ENCODE data around the gene IGFBP7. TPM values are rescaled to one million over a fixed set of nuclear protein-coding genes. Genes with fewer than 3 reads are reported as not detected.
"Not testable (repeated sequence)": the region's sequence is repeated elsewhere in the genome, so short reads cannot be mapped to it uniquely, and the experiment has no call there.

The IGFBP7 gene
- polyA plus RNA-seq, 1 experiment: 2,028 TPM

DNA sequence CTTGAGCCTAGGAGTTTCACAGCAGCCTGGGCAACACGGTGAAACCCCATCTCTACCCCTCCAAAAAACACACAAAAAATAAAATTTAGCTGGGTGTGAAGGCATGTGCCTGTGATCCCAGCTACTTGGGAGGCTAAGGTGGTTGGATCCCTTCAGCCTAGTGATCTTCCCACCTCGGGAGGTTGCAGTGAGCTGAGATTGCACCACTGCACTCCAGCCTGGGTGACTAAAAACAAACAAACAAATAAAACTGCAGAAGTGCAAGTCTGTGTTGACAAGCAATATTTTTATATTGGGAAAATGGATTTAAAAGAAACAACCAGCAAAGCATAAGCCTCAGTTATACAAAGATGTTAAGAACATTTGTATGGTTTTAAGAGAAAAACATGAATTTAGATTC, 46.1 kb downstream of the IGFBP7 start:
- Histone ChIP-seq H3K4me3 (ENCODE audit: low read depth, low read length) (no peak overlapping the region), H3K27me3 (ENCODE audit: control insufficient read depth, insufficient read depth, low read length) (no peaks in the 10 kb centered on the region), H3K36me3 (ENCODE audit: control insufficient read depth, insufficient read depth, low read length) (no peaks in the 10 kb centered on the region)
- CTCF ChIA-PET: interaction anchor here (1.2 to 2.0 kb wide), 3 partner anchors 26 to 100 kb away, joined by 3 to 7 read pairs (median 4); no protein-coding TSS in a partner anchor
- POLR2A ChIA-PET: interaction anchor here (0.6 to 0.7 kb wide), 2 partner anchors 11 to 135 kb away, joined by 4 to 6 read pairs; no protein-coding TSS in a partner anchor
- TF ChIP-seq, protein P1, sequence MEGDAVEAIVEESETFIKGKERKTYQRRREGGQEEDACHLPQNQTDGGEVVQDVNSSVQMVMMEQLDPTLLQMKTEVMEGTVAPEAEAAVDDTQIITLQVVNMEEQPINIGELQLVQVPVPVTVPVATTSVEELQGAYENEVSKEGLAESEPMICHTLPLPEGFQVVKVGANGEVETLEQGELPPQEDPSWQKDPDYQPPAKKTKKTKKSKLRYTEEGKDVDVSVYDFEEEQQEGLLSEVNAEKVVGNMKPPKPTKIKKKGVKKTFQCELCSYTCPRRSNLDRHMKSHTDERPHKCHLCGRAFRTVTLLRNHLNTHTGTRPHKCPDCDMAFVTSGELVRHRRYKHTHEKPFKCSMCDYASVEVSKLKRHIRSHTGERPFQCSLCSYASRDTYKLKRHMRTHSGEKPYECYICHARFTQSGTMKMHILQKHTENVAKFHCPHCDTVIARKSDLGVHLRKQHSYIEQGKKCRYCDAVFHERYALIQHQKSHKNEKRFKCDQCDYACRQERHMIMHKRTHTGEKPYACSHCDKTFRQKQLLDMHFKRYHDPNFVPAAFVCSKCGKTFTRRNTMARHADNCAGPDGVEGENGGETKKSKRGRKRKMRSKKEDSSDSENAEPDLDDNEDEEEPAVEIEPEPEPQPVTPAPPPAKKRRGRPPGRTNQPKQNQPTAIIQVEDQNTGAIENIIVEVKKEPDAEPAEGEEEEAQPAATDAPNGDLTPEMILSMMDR (IDR thresholded peaks at IDR 0.05; ENCODE audit: insufficient read depth, low read depth, low read length): no peak
- no peak for DNase-seq (ENCODE audit: low read depth)

GRCh38 chr4:57063518-57063917, 46.7 kb downstream of the IGFBP7 start:
- H3K27me3 ChIP-seq (ENCODE audit: control insufficient read depth, insufficient read depth, low read length): no peaks in the 10 kb centered on the region
- CTCF ChIA-PET: interaction anchor here (1.2 to 1.7 kb wide), 2 partner anchors 100 to 101 kb away, joined by 3 to 4 read pairs; no protein-coding TSS in a partner anchor
- H3K36me3 ChIP-seq (ENCODE audit: control insufficient read depth, insufficient read depth, low read length): no peaks in the 10 kb centered on the region
- H3K4me3 ChIP-seq (ENCODE audit: low read depth, low read length): no peak overlapping the region
- POLR2A ChIA-PET: no interaction called here
- no peak for DNase-seq (ENCODE audit: low read depth)
- TF ChIP-seq, protein P1 (IDR thresholded peaks at IDR 0.05; ENCODE audit: insufficient read depth, low read depth, low read length): no peak

DNA sequence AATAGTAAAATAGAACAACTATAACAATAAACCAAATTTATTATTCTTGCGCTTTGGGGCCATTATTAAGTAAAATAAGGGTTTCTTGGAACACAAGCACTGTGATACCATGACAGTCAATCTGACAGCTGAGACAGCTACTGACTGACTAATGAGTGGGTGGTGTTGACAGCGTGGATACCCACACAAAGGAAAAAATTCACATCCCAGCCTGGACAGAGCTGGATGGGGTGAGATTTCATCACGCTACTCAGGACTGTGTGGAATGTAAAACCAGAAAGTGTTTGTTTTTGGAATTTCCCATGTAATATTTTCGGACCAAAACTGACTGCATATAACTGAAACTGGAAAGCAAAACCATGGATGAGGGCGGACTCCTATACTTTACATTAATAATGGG, 48.8 kb downstream of the IGFBP7 start:
- Histone ChIP-seq H3K36me3 (ENCODE audit: control insufficient read depth, insufficient read depth, low read length) (no peaks in the 10 kb centered on the region), H3K27me3 (ENCODE audit: control insufficient read depth, insufficient read depth, low read length) (no peaks in the 10 kb centered on the region), H3K4me3 (ENCODE audit: low read depth, low read length) (no peak overlapping the region)
- ChIA-PET CTCF (interaction anchor here (0.9 kb wide), 1 partner anchor 102 kb away, joined by 3 read pairs; no protein-coding TSS in a partner anchor), POLR2A (no interaction called here)
- TF ChIP-seq, protein P1 (IDR thresholded peaks at IDR 0.05; ENCODE audit: insufficient read depth, low read depth, low read length): no peak
- DNase-seq (ENCODE audit: low read depth): no peak

DNA sequence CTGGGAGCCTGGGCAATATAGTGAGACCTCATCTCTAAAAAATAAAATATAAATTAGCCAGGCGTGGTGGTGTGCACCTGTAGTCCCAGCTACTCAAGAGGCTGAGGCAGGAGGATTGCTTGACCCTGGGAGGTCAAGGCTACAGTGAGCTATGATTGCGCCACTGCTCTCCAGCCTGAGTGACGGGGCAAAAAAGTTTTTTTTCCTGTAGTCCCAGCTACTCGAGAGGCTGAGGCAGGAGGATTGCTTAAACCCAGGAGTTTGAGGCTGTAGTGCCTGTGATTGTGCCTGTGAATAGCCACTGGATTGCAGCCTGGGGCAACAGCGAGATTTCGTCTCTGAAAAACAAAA, 49.5 kb downstream of the IGFBP7 start:
- POLR2A ChIA-PET; H3K4me3 ChIP-seq (ENCODE audit: low read depth, low read length); H3K36me3 ChIP-seq (ENCODE audit: control insufficient read depth, insufficient read depth, low read length); DNase-seq (ENCODE audit: low read depth); H3K27me3 ChIP-seq (ENCODE audit: control insufficient read depth, insufficient read depth, low read length): not testable (repeated sequence)
- CTCF ChIA-PET: interaction anchor here (0.7 to 0.9 kb wide), 2 partner anchors 13 to 102 kb away, joined by 3 read pairs; no protein-coding TSS in a partner anchor

GRCh38 chr4:57059890-57060716, 50.1 kb downstream of the IGFBP7 start:
- Histone ChIP-seq H3K36me3 (ENCODE audit: control insufficient read depth, insufficient read depth, low read length) (no peaks in the 10 kb centered on the region; the same call in 1 of the 2 replicates), H3K4me3 (ENCODE audit: low read depth, low read length) (no peak overlapping the region), H3K27me3 (ENCODE audit: control insufficient read depth, insufficient read depth, low read length) (no peaks in the 10 kb centered on the region)
- ChIA-PET POLR2A (no interaction called here), CTCF (interaction anchor here (0.7 kb wide), 1 partner anchor 13 kb away, joined by 3 read pairs; no protein-coding TSS in a partner anchor)
- no peak for DNase-seq (ENCODE audit: low read depth)
- TF ChIP-seq, protein P1 (IDR thresholded peaks at IDR 0.05; ENCODE audit: insufficient read depth, low read depth, low read length): no peak
